HEK293 (cell line): ENCODE data around the gene ISL2.
A peak's percentile ranks its signal among the peaks of the same experiment; 100 is the strongest.

Experiments
- CTCF ChIA-PET: fragments of 350-600 bp; formaldehyde crosslinking; extraction: SDS; loops from one replicate; lab custom pipeline; 2021; ENCODE audit warnings: antibody characterized with exemption; lab: Yijun Ruan, JAX
- POLR2A ChIA-PET: fragments of 300-600 bp; formaldehyde crosslinking; extraction: SDS; loops from one replicate; lab custom pipeline; 2020; ENCODE audit warnings: antibody characterized with exemption, inconsistent platforms; lab: Yijun Ruan, JAX
- H3K27ac ChIP-seq: fragments of 200-500 bp; sonication (Bioruptor generic); 2 replicates; pipeline ENCODE4 v1.5.1; 2014; ENCODE audit warnings: low read depth, low read length, control low read depth, inconsistent platforms; ENCODE audit errors: extremely low read depth
- H3K36me3 ChIP-seq, 2 experiments: fragments of 200-500 bp in 1 of 2; sonication (Bioruptor generic) in 1 of 2; 1 replicate in 1 of 2; 2 replicates in 1 of 2; pipeline ENCODE4 v1.5.1; 2014 to 2017; ENCODE audit warnings: inconsistent platforms in 2 of 2, low read length in 2 of 2; ENCODE audit not compliant: control insufficient read depth in 2 of 2, insufficient read depth in 1 of 2
- H3K4me1 ChIP-seq: fragments of 200-500 bp; sonication (Bioruptor generic); 2 replicates; pipeline ENCODE4 v1.5.1; 2014; ENCODE audit warnings: mild to moderate bottlenecking, low read length, inconsistent platforms; ENCODE audit not compliant: control insufficient read depth, insufficient read depth
- H3K4me3 ChIP-seq: 2 replicates; pipeline ENCODE4 v1.5.1; 2011; ENCODE audit warnings: low read depth, mild to moderate bottlenecking, control low read depth, low read length, moderate library complexity
- H3K9me3 ChIP-seq: fragments of 200-500 bp; sonication (Bioruptor generic); 2 replicates; pipeline ENCODE4 v1.5.1; 2014; ENCODE audit warnings: low read depth, low read length, inconsistent platforms; ENCODE audit not compliant: control insufficient read depth, insufficient read depth
- GFI1B ChIP-seq: fragments of 450-650 bp; formaldehyde crosslinking; IDR thresholded peaks from 2 replicates; pipeline ENCODE4 v1.5.1; 2016; ENCODE audit warnings: missing biosample characterization, missing genetic modification characterization
- GLIS1 ChIP-seq: fragments of 450-650 bp; formaldehyde crosslinking; IDR thresholded peaks from 2 replicates; pipeline ENCODE4 v1.5.1; 2016; ENCODE audit warnings: missing biosample characterization, missing genetic modification characterization
- GLIS2 ChIP-seq: fragments of 450-650 bp; formaldehyde crosslinking; IDR thresholded peaks from 2 replicates; pipeline ENCODE4 v1.5.1; 2016; ENCODE audit warnings: missing biosample characterization, missing genetic modification characterization
- HOXC10 ChIP-seq: sonication (generic); formaldehyde crosslinking; IDR thresholded peaks from 2 replicates; pipeline ENCODE4 v1.8.1; 2023; ENCODE audit warnings: mild to moderate bottlenecking, missing genetic modification reagents
- INSM2 ChIP-seq: fragments of 450-650 bp; formaldehyde crosslinking; IDR thresholded peaks from 2 replicates; pipeline ENCODE4 v1.5.1; 2016; ENCODE audit warnings: missing biosample characterization, missing genetic modification characterization
- MEIS1 ChIP-seq: sonication (generic); formaldehyde crosslinking; IDR thresholded peaks from 2 replicates; pipeline ENCODE4 v1.8.1; 2022; ENCODE audit warnings: missing genetic modification reagents, mild to moderate bottlenecking, borderline replicate concordance
- PRDM10 ChIP-seq: fragments of 450-650 bp; formaldehyde crosslinking; IDR thresholded peaks from 2 replicates; pipeline ENCODE4 v1.5.1; 2016; ENCODE audit warnings: missing biosample characterization, missing genetic modification characterization
- SP2 ChIP-seq: fragments of 450-650 bp; formaldehyde crosslinking; IDR thresholded peaks from 2 replicates; pipeline ENCODE4 v1.5.1; 2016; ENCODE audit warnings: missing biosample characterization, missing genetic modification characterization
- ZBTB20 ChIP-seq: fragments of 450-650 bp; formaldehyde crosslinking; IDR thresholded peaks from 2 replicates; pipeline ENCODE4 v1.5.1; 2016; ENCODE audit warnings: missing biosample characterization, missing genetic modification characterization
- ZNF16 ChIP-seq: fragments of 450-650 bp; formaldehyde crosslinking; IDR thresholded peaks from 2 replicates; pipeline ENCODE4 v1.5.1; 2016; ENCODE audit warnings: low read depth, missing biosample characterization, missing genetic modification characterization
- ZNF169 ChIP-seq: fragments of 450-650 bp; formaldehyde crosslinking; IDR thresholded peaks from 2 replicates; pipeline ENCODE4 v1.5.1; 2016; ENCODE audit warnings: missing biosample characterization, missing genetic modification characterization
- ZNF2 ChIP-seq: fragments of 450-650 bp; formaldehyde crosslinking; IDR thresholded peaks from 2 replicates; pipeline ENCODE4 v1.5.1; 2016; ENCODE audit warnings: missing biosample characterization, missing genetic modification characterization
- ZNF266 ChIP-seq: fragments of 450-650 bp; formaldehyde crosslinking; IDR thresholded peaks from 2 replicates; pipeline ENCODE4 v1.5.1; 2016; ENCODE audit warnings: missing biosample characterization, missing genetic modification characterization, low read depth
- ZNF311 ChIP-seq: fragments of 450-650 bp; formaldehyde crosslinking; IDR thresholded peaks from 2 replicates; pipeline ENCODE4 v1.5.1; 2017; ENCODE audit warnings: missing biosample characterization, missing genetic modification characterization, borderline replicate concordance
- ZNF335 ChIP-seq: fragments of 450-650 bp; formaldehyde crosslinking; conservative IDR thresholded peaks from 2 replicates; pipeline ENCODE4 v1.5.1; 2016; ENCODE audit warnings: missing biosample characterization, missing genetic modification characterization
- ZNF555 ChIP-seq: fragments of 450-650 bp; formaldehyde crosslinking; conservative IDR thresholded peaks from 2 replicates; pipeline ENCODE4 v1.5.1; 2017; ENCODE audit warnings: missing biosample characterization, mild to moderate bottlenecking, missing genetic modification characterization, inconsistent platforms
- ZNF561 ChIP-seq: fragments of 450-650 bp; IDR thresholded peaks from 2 replicates; pipeline ENCODE4 v1.5.1; 2018; ENCODE audit warnings: missing biosample characterization, missing genetic modification characterization, borderline replicate concordance
- ZNF704 ChIP-seq: fragments of 450-650 bp; formaldehyde crosslinking; IDR thresholded peaks from 2 replicates; pipeline ENCODE4 v1.5.1; 2016; ENCODE audit warnings: missing biosample characterization, missing genetic modification characterization
- ZSCAN30 ChIP-seq: fragments of 450-650 bp; IDR thresholded peaks from 2 replicates; pipeline ENCODE4 v1.5.1; 2018; ENCODE audit warnings: missing biosample characterization, mild to moderate bottlenecking, missing genetic modification characterization, moderate library complexity
- ZSCAN5A ChIP-seq: fragments of 450-650 bp; formaldehyde crosslinking; IDR thresholded peaks from 2 replicates; pipeline ENCODE4 v1.5.1; 2016; ENCODE audit warnings: missing biosample characterization, missing genetic modification characterization
- TF ChIP-seq, protein P1 (sequence below): fragments of 450-650 bp; formaldehyde crosslinking; IDR thresholded peaks from 2 replicates; pipeline ENCODE4 v1.5.1; 2017; ENCODE audit warnings: missing biosample characterization, missing genetic modification characterization
- TF ChIP-seq, protein P2 (sequence below): fragments of 450-650 bp; formaldehyde crosslinking; IDR thresholded peaks from 2 replicates; pipeline ENCODE4 v1.5.1; 2017; ENCODE audit warnings: missing biosample characterization, missing genetic modification characterization
- TF ChIP-seq, protein P3 (sequence below): fragments of 450-650 bp; formaldehyde crosslinking; IDR thresholded peaks from 2 replicates; pipeline ENCODE4 v1.5.1; 2016; ENCODE audit warnings: missing biosample characterization, missing genetic modification characterization

The ISL2 gene

GRCh38 chr15:76346669-76347481 lies 10.3 kb downstream of the ISL2 start:
- Histone ChIP-seq H3K36me3 (peaks cover 0 to 13% of the 10 kb centered on the region in 2 experiments; a peak in 1 of 3 replicates), H3K27ac (peak overlapping the region; percentile 86), H3K4me3 (peak overlapping the region; percentile 59), H3K9me3 (no peaks in the 10 kb centered on the region), H3K4me1 (peaks cover 39% of the 10 kb centered on the region)
- POLR2A ChIA-PET = interaction anchor here (0.6 to 6.2 kb wide), 7 partner anchors 8 to 640 kb away, joined by 3 to 134 read pairs (median 6); partner anchors contain the start of genes ETFA and ISL2
- CTCF ChIA-PET = interaction anchor here (0.5 to 1.7 kb wide), 3 partner anchors 9 to 154 kb away, joined by 3 to 9 read pairs (median 3); partner anchors contain the start of gene ISL2
- no peak for TF ChIP-seq ZNF16
- 0 out of 2 replicates have a peak, but pooled peaks have one; percentile 65 for TF ChIP-seq HOXC10
- no peak for TF ChIP-seq ZNF561 (tag by site-specific recombination)
- TF ChIP-seq, protein P1, sequence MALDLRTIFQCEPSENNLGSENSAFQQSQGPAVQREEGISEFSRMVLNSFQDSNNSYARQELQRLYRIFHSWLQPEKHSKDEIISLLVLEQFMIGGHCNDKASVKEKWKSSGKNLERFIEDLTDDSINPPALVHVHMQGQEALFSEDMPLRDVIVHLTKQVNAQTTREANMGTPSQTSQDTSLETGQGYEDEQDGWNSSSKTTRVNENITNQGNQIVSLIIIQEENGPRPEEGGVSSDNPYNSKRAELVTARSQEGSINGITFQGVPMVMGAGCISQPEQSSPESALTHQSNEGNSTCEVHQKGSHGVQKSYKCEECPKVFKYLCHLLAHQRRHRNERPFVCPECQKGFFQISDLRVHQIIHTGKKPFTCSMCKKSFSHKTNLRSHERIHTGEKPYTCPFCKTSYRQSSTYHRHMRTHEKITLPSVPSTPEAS (tag by site-specific recombination) = no peak
- TF ChIP-seq ZSCAN5A (tag by site-specific recombination) = no peak
- no peak for TF ChIP-seq GFI1B (tag by site-specific recombination)
- peak; percentile 39; the same call in 1 of the 2 replicates for TF ChIP-seq PRDM10
- no peak for TF ChIP-seq ZSCAN30 (tag by site-specific recombination)
- TF ChIP-seq ZBTB20 (tag by site-specific recombination) = peak; percentile 82
- TF ChIP-seq, protein P2, sequence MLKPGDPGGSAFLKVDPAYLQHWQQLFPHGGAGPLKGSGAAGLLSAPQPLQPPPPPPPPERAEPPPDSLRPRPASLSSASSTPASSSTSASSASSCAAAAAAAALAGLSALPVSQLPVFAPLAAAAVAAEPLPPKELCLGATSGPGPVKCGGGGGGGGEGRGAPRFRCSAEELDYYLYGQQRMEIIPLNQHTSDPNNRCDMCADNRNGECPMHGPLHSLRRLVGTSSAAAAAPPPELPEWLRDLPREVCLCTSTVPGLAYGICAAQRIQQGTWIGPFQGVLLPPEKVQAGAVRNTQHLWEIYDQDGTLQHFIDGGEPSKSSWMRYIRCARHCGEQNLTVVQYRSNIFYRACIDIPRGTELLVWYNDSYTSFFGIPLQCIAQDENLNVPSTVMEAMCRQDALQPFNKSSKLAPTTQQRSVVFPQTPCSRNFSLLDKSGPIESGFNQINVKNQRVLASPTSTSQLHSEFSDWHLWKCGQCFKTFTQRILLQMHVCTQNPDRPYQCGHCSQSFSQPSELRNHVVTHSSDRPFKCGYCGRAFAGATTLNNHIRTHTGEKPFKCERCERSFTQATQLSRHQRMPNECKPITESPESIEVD (tag by site-specific recombination) = peak; percentile 60
- TF ChIP-seq ZNF335 (tag by site-specific recombination) = no peak
- TF ChIP-seq ZNF311 = no peak
- no peak for TF ChIP-seq ZNF555
- TF ChIP-seq ZNF2 (tag by site-specific recombination) = no peak
- TF ChIP-seq ZNF704 = no peak
- no peak for TF ChIP-seq ZNF266 (tag by site-specific recombination)
- peak; percentile 74; the same call in 1 of the 2 replicates for TF ChIP-seq MEIS1 (CRISPR knock-in tag)
- TF ChIP-seq GLIS2 (tag by site-specific recombination) = 0 out of 2 replicates have a peak, but pooled peaks have one; percentile 10
- TF ChIP-seq GLIS1 (tag by site-specific recombination) = peak; percentile 22; the same call in 1 of the 2 replicates
- TF ChIP-seq ZNF169 (tag by site-specific recombination) = no peak
- TF ChIP-seq INSM2 (tag by site-specific recombination) = no peak
- no peak for TF ChIP-seq SP2
- TF ChIP-seq, protein P3, sequence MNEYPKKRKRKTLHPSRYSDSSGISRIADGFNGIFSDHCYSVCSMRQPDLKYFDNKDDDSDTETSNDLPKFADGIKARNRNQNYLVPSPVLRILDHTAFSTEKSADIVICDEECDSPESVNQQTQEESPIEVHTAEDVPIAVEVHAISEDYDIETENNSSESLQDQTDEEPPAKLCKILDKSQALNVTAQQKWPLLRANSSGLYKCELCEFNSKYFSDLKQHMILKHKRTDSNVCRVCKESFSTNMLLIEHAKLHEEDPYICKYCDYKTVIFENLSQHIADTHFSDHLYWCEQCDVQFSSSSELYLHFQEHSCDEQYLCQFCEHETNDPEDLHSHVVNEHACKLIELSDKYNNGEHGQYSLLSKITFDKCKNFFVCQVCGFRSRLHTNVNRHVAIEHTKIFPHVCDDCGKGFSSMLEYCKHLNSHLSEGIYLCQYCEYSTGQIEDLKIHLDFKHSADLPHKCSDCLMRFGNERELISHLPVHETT = no peak
